Activated naive CD4-positive, alpha-beta T cell treated with anti-CD3 and anti-CD28 coated beads for 36 hours (primary cell): ENCODE results near the gene OVOL2. TPM values are rescaled to one million over a fixed set of nuclear protein-coding genes. Genes with fewer than 3 reads are reported as not detected.

ENCODE experiments used
- CTCF ChIA-PET: fragments of 350-600 bp; sonication (Branson Sonifier 250); formaldehyde crosslinking; loops from one replicate; lab custom pipeline; 2021; ENCODE audit warnings: antibody characterized with exemption; lab: Charles Lee
- DNase-seq: peaks from one replicate; pipeline ENCODE4 v3.0.0-alpha.2; 2020
- H3K27ac Mint-ChIP-seq: one replicate; pipeline ENCODE4 v1.8.0; 2021; ENCODE audit warnings: mild to moderate bottlenecking, mixed read lengths
- H3K27me3 Mint-ChIP-seq: one replicate; pipeline ENCODE4 v1.8.0; 2021; ENCODE audit warnings: low read depth, mixed read lengths
- H3K36me3 Mint-ChIP-seq: one replicate; pipeline ENCODE4 v1.8.0; 2021; ENCODE audit warnings: low read depth, mixed read lengths
- H3K4me1 Mint-ChIP-seq: one replicate; pipeline ENCODE4 v1.8.0; 2021; ENCODE audit warnings: low read depth, mixed read lengths
- H3K4me3 Mint-ChIP-seq: one replicate; pipeline ENCODE4 v1.8.0; 2021; ENCODE audit warnings: mild to moderate bottlenecking, moderate library complexity, mixed read lengths
- H3K9me3 Mint-ChIP-seq: one replicate; pipeline ENCODE4 v1.8.0; 2021; ENCODE audit warnings: mixed read lengths
- intact Hi-C: fragments of 100-400 bp; cut with micrococcal nuclease; formaldehyde crosslinking; loops from one replicate; pipeline ENCODE4 v1.15.1; 2023
- total RNA-seq, 2 experiments: library from RNA; stranded (reverse); gene quantifications; one replicate each; pipeline ENCODE4 v1.2.3, GENCODE V29; 2021

Gene OVOL2
- total RNA-seq, 2 experiments from 2014 or later = not detected

GRCh38 chr20:17990278-17990972, 67.3 kb downstream of the OVOL2 start:
- intact Hi-C loops = loop anchor here (5.0 kb wide), 1 partner anchor 33 kb away; no protein-coding TSS in a partner anchor
- Mint-ChIP-seq H3K27ac (no peak overlapping the region), H3K36me3 (peaks cover 27% of the 10 kb centered on the region), H3K4me1 (peaks cover 27% of the 10 kb centered on the region), H3K27me3 (no peaks in the 10 kb centered on the region), H3K9me3 (no peaks in the 10 kb centered on the region), H3K4me3 (no peak overlapping the region)
- CTCF ChIA-PET = interaction anchor here (0.8 to 1.6 kb wide), 3 partner anchors 19 to 454 kb away, joined by 3 to 5 read pairs (median 3); no protein-coding TSS in a partner anchor
- no peak for DNase-seq

GRCh38 chr20:17987988-17988387, 69.7 kb downstream of the OVOL2 start:
- Mint-ChIP-seq H3K4me3 (no peak overlapping the region), H3K36me3 (peaks cover 31% of the 10 kb centered on the region), H3K9me3 (no peaks in the 10 kb centered on the region)

GRCh38 chr20:17985388-17986018, 72.2 kb downstream of the OVOL2 start:
- H3K36me3 Mint-ChIP-seq = peaks cover 31% of the 10 kb centered on the region
- no peaks in the 10 kb centered on the region for H3K27me3 Mint-ChIP-seq
- no peak overlapping the region for H3K4me3 Mint-ChIP-seq
- peaks cover 12% of the 10 kb centered on the region for H3K4me1 Mint-ChIP-seq
- DNase-seq = no peak
- no peak overlapping the region for H3K27ac Mint-ChIP-seq
- intact Hi-C loops = no loop called here
- CTCF ChIA-PET = interaction anchor here (0.6 to 1.3 kb wide), 4 partner anchors 12 to 97 kb away, joined by 3 to 4 read pairs (median 4); no protein-coding TSS in a partner anchor
- no peaks in the 10 kb centered on the region for H3K9me3 Mint-ChIP-seq

More at GRCh38 chr20:17987988-17988387, 69.7 kb downstream of the OVOL2 start:
- intact Hi-C loops = no loop called here
- Mint-ChIP-seq H3K27me3 (no peaks in the 10 kb centered on the region), H3K27ac (no peak overlapping the region), H3K4me1 (peaks cover 23% of the 10 kb centered on the region)
- no peak for DNase-seq
- CTCF ChIA-PET = no interaction called here

- intact Hi-C loops = no loop called here
- Mint-ChIP-seq H3K4me3 (no peak overlapping the region), H3K27me3 (no peaks in the 10 kb centered on the region), H3K27ac (no peak overlapping the region), H3K9me3 (no peaks in the 10 kb centered on the region), H3K4me1 (peaks cover 30% of the 10 kb centered on the region), H3K36me3 (peaks cover 44% of the 10 kb centered on the region)
- DNase-seq = no peak
- CTCF ChIA-PET = interaction anchor here (0.6 kb wide), 1 partner anchor 109 kb away, joined by 5 read pairs; no protein-coding TSS in a partner anchor
Measured at GRCh38 chr20:17976305-17976704, 81.4 kb downstream of the OVOL2 start.

Other genes with a start within 250 kb of the OVOL2 start
- 100 to 1,000 TPM; 228 to 237 TPM for gene SNX5, start 89.1 kb downstream of the OVOL2 start, total RNA-seq
- 10 to 100 TPM; 28.7 to 30.6 TPM for gene MGME1, start 88.9 kb downstream of the OVOL2 start, total RNA-seq
- gene KAT14, start 79.9 kb upstream of the OVOL2 start, total RNA-seq = 10 to 100 TPM; 10.3 to 12.9 TPM
- 10 to 100 TPM; 16.7 to 17.9 TPM for gene PET117, start 79.9 kb upstream of the OVOL2 start, total RNA-seq
- gene ZNF133, start 230.6 kb upstream of the OVOL2 start, total RNA-seq = 1 to 10 TPM; 5.2 to 5.3 TPM